Kidney glomerular epithelial cell (primary cell): ENCODE measurements around the gene KRT10.
A peak's percentile ranks its signal among the peaks of the same experiment; 100 is the strongest.
"Not testable (repeated sequence)": the region's sequence is repeated elsewhere in the genome, so short reads cannot be mapped to it uniquely, and the experiment has no call there.

Source experiments
- DNase-seq: peaks from one replicate; lab custom pipeline; 2025; lab: John Stamatoyannopoulos, UW

KRT10 gene

DNA sequence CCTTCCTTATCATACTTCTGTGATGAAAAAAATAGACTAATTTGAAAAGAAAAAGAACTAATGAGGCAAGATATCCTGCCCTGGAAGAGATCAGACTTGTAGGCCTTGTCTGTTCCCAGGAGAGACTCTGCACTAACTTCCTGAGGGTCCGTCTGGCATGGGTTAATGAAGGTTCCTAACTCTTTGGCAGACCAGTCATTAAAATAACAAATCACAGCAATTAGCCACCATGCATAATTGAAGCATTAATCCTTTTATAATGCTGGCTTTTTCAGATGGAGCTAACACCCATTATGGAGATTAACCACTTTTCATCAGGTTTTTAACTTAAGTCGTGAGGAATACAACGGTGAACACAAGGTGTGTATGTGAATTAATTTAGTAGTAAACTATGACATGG is 10.4 kb upstream of the KRT10 start:
- DNase-seq: no peak

DNA sequence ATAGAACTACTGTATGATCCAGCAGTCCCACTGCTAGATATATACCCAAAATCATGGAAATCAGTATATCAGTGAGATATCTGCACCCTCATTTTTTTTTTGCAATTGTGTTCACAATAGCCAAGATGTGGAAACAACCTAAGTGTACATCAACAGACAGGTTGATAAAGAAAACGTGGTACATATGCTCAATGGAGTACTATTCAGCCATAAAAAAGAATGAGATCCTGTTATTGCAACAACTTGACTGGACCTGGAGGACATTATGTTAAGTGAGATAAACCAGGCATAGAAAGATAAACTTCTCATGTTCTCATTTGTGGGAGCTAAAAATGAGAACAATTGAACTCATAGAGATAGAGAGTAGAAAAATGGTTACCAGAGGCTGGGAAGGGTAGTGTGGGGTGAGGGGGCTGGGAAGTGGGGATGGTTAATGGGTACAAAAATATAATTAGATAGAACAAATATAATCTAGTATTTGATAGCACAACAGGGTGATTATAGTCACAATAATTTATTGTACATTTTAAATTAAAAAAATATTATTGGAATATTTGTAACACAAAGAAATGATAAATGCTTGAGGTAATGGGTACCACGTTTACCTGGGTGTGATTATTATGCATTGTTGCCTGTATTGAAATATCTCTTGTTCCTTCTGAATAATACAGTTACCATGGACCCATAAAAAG is 7.8 kb upstream of the KRT10 start:
- no peak for DNase-seq

DNA sequence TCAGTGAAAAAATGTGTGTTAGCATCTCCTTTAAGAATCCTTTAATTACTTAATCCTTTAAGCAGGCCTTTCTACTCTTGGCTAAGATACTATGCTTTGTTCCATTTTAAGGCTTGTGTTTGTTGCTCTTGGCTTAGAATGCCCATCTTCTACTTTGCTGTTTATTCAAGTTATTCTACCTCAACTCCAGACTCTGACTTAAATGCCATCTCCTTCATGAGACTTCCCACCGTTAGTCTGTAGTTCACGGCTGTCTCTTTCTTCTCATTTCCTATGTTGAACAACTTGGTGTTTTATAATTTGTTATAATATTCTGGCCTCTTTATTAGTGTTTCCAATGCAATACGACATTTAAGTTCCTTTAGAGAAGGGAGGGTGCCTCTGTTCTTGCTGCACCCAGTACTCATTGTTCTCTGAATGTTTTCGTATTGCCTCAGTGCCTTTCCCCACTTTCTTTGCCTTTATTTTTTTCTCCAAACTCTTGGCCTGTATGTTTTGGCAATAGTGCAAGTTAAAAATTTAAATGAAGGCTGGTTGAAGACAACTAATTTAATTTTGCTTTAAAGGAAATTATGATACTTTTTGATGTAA is 6.1 kb upstream of the KRT10 start:
- no peak for DNase-seq

DNA sequence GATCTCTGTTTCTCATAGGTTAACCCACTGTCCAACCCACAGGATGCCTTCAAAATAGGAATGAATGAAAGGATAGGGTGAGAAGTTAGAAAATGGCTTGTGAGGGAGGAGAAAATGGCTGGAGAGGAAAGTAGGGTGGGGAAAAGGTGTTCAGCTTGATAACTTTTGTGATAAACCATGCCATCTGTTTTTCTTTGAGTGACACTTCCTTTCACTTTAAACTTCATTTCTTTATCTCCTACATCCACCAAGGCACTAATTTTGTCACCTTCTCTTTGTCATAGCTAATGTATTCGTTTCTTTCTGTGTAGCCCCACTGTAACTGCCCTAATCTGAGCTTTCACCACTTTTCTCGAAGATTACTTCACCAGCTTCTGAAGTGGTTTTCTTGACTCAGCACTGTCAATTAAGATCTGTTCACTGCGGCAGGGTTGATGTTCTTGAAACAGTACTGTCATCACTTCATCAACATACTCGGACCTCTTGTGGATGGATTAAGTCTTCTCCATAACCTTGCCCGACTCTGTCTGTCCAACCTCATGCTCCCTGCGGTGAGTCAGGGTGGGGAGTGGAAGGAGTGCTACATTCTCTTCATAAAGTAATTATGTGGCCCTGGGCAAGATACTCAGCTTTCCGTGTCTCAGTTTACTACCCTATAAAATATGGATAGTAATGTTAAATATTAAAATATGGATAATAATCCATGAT is 5.5 kb upstream of the KRT10 start:
- DNase-seq: no peak

DNA sequence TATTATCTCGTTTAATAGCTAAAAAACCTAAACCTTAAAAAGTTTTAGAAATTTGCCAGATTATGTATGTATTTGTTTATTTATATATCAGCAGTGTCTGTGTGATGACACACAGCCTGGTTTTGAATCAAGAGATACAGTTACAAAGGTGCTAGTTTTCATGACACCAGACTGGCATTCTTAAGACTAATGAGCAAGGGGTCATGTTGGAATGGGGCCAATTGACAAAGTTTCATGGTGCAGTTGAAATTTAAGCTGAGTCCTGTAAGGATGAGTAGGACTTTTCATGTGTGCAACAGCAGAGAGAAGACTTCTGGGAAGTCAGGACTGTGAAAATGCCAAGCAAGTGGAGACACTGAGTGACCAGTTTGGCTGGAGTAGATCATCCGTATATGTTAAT is 3.2 kb upstream of the KRT10 start:
- no peak for DNase-seq

DNA sequence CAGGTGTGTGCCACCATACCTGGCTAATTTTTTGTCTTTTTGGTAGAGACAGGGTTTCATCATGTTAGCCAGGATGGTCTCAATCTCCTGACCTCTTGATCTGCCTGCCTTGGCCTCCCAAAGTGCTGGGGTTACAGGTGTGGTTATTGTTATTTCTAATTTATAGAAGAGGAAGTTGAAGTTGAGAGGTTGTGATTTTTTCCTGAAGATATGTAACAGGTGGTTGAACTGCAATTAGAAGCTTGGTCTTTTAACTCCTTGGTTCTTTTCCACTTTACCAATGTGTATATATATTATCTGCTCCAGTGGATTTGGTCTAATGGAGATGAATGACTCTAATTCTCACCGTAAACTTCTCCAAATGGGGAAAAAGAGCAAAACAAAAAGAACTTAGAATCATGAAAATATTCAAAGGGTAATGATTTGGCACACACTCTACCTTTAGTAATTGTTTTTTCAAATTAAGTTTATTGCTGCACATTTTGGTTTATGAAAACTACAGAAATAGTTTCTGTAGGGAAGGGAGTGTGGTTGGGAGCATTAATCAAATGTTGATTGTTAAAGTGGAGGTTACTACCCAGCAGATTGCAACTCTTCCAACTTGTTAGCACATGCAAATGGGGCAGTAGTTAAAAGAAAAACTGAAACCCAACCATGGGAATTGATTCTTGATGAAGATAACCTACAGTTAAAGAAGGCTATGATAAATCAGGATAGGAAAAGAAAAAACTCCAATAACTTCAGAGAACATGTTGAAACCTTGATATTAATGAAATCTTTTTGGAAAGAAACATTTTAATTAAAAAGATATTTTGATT is 1.8 kb upstream of the KRT10 start:
- DNase-seq: no peak

DNA sequence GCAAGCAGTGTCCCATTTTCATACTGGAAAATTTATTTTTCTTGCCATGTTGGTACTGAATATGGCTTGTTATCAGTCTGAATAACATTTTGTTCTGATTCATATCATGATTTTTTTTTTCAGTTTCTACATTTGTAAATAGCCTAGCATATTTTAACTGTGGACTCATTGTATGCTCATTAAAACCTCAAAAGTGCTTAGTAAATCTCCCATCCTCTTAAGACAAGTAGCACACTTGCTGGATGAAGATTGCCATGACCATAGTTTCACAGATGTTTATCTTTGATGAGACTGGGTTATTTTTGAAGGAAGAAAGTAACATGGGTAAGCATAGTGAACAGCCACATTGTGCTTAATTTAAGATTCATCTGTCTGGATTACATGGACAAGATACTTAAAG is 878 bp downstream of the KRT10 start:
- no peak for DNase-seq

DNA sequence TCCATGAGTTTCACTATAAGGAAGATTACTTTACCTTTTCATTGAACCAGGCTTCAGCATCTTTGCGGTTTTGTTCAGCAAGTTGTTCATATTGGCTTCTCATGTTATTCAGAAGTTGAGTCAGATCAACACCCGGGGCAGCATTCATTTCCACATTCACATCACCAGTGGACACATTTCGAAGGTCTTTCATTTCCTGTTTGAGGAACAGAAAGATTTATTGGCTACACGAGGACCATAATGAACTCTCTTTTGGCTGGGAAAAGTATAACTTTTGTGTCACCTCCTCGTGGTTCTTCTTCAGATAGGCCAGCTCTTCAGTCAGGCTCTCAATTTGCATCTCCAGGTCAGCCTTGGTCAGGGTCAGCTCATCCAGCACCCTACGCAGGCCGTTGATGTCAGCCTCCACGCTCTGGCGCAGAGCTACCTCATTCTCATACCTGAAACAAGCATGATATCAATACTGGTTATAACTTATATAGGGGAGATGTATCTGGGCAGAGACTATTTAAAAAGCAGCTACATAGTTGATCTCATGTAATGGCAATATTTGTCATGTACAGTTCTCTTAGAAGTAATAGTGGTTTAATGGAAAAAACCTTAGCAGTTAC is 2.1 kb downstream of the KRT10 start:
- DNase-seq: no peak

DNA sequence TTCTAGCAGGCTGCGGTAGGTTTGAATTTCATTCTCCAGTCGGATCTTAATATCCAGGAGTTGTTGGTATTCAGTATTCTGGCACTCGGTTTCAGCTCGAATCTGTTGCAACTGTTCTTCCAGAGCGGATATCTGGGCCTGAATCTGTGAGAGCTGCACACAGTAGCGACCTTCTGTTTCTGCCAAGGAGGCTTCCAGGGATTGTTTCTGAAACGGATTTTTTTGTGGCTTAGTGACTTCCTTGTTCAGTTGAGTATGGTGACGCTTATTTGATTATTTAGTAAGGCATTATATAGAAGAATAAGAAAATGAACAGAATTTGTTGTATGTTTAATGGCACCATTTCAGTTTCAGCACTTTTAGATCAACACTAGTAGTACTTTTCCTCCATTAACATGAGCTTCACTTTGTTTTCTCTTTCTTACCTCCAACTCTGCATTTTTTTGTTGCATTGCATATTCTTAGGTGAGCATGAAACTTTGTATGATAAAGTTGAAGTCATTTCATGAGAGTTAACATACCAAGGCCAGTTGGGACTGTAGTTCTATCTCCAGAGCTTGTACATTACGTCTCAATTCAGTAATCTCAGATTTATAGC is 2.8 kb downstream of the KRT10 start:
- no peak for DNase-seq

DNA sequence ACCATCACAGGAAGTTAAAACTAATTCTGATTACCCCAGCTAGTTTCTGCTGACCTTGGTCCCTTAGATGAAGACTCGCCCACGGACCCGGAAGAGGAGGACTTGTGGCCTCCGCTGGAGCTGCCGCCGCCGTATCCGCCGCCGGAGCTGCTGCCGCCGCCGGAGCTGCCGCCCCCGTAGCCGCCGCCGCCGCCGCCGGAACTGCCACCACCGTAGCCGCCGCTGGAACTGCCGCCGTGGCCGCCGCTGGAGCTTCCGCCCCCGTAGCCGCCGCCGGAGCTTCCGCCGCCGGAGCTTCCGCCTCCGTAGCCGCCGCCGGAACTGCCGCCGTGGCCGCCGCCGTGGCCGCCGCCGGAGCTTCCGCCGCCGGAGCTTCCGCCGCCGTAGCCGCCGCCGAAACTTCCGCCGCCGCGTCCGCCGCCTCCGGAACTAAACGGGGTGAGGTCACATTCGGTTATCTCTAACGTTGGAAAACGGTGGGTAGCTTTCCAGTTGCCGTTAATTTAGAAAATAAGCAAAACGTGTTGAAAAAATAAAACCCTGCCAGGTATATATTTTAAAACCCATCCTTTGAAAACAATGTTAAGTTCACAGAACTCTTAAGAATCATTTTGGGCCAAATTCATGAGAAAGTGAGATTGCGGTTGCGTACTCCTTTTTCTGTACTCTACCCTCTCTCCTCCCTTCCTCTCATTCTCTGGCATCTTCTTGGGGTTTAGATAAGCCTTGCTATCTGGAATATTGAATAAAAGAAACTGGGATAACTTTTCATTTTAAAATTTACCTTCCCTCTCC is 3.5 kb downstream of the KRT10 start:
- peak; percentile 62 for DNase-seq

DNA sequence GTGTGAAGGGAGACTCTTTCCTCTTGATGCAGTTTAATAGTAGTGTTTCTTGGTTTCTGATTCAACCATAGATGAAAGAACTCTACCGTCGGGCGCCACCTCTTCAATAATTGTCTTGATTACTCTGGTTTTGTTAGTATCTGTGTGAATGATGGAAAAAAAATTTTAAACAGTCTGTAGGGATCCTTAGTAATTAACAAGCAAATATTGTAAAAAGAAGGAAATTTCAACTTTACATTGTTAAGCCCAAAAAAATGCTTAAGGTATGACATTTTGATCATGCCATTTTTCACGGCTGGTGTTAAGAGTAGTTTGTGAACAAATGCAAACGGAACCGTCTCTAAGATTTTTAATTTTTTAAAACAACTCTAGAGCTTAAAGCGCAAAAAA is 4.1 kb downstream of the KRT10 start:
- DNase-seq: no peak

DNA sequence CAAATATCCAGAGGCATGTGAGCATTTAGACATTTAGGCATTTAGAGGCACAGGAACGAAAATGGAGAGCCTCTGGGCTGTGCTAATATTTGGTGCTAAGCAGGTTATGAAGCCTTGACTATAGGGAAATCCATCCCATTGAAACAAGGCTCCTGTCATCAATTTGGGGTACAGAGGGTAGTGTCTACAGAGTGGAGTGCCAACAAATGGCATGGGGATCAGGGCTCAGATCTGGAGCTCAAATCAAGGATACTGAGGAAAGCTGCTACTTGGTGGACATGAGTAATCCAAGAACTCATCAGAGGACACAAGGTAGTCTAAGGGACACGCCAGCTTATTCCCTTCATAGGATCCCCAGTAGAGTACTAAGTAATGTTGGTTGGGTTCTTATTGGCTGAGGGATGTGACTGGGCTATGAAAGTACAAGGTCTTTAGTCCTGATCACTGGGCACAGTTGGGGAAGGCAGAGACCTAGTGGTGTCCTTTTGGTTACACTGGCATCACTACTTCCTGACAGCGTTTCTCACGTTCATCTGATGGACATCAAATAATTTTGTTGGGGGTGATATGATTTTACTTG is 5.2 kb downstream of the KRT10 start:
- DNase-seq: no peak

DNA sequence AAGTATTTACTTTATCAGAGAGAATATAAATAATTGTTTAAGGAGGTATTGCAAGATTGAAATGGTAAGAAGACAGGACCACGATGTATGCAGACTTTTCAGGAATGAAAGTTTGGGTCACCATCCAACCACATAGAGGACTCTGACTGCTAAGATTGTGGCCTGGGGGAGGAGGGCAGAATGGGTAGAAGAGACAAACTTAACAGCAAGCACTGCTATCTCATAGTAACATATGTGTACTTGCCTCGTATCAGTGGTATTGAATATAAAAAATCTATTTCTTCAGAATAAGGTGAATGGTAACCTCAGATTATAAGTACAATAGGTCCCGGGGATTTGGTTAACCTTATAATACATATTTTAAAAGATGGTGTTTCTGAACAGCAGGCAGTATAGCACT is 5.8 kb downstream of the KRT10 start:
- DNase-seq: no peak

DNA sequence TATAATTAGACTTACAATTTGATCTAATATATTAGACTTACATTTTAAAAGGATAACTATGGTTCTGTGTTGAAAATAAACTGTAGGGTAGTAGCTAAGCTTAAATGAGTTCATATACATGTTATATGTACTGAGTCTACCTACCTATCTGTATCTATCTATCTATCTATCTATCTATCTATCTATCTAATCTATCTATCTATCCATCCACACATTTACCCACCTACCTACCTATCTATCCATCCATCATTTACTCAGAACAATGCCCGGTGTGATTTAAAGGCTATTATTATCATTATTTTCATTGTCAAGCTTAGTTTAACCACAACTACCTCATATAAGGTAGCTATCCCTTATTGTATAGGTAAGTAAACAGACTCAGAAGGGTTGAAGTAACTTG is 7.0 kb downstream of the KRT10 start:
- DNase-seq: no peak

DNA sequence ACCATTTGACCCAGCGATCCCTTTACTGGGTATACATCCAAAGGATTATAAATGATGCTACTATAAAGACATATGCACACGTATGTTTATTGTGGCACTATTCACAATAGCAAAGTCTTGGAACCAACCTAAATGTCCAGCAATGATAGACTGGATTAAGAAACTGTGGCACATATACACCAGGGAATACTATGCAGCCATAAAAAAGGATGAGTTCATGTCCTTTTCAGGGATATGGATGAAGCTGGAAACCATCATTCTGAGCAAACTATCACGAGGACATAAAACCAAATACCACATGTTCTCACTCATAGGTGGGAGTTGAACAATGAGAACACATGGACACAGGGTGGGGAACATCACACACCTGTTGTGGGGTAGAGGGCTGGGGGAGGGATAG is 7.8 kb downstream of the KRT10 start:
- DNase-seq: not testable (repeated sequence)

DNA sequence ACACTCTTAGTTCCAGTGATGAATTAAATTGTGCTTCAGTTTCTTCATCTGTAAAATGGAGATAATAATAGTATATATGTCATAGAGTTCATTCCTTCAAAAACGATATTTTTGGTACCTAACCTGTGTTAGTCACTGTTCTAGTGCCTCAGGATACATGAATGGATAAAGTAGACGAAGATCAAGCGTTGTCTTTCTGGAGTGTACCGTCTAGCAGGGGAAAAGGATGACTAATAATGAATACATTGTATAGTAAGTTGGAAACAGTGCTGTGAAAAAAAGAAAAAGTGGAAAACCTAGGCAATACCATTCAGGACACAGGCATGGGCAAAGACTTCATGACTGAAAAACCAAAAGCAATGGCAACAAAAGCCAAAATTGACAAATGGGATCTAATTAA is 8.6 kb downstream of the KRT10 start:
- DNase-seq: no peak

DNA sequence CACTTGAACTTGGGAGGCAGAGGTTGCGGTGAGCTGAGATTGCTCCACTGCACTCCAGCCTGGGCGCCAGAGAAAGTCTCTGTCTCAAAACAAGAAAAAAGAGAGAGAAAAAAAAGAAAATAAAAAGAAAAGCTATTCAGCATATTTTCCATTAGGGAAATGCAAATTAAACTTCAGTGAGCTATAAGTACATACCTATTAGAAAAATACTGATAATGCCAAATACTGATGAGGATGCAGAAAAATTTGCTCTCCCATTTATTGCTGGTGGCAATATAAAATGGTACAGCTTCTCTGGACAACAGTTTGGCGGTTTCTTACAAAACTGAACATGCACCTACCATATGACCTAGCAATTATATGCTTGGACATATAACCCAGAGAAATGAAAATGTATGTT is 9.8 kb downstream of the KRT10 start:
- no peak for DNase-seq

DNA sequence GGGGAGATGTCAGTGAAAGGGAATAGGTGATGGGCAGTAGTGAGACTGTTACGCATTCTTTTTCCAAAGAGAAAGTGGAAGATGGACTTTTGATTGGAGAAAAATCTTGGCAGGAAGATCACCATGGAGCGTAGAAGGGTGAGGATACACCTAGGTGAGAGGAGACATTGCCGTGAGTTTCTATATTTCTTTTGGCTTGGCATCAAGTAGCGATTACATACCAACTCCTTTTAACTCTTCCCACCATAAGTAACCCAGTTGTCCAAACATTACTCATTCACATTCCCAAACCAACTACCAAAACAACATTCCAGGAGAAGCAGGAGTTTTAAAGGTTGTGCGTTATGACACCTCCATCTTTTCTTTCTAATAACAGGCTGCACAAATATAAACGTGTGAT is 11.9 kb downstream of the KRT10 start:
- DNase-seq: peak; percentile 99

DNA sequence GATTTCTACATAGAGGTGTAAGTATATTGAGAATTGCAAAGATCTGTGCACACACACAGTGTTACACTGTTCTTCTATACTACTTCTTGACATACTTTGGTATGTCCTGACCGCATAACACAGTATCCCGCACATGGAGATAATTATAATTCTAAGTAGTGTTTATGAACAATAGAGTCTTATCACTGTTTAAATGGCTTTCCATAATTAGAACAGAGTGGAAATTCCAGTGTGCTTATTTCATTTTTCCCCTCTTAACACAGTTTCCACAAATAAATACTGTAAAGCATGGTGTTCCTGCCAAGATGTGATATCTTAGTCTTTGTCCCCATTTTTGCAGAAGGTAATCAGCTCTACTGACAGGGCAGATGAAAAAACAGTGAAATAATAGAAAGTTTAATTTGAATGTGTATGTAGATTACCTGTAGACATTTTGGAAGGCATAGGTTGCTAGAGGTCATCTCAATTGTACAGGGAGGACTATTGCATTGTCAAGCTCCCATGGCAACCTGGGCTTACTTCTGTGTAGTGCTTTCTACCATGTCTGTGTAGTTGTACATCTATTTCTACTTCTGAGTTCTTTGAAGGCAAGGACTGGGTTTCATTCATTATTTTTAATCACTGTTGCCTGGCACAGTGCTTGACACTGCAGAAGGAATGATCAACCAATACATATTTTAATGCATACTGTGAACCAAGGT is 12.5 kb downstream of the KRT10 start:
- DNase-seq: no peak

DNA sequence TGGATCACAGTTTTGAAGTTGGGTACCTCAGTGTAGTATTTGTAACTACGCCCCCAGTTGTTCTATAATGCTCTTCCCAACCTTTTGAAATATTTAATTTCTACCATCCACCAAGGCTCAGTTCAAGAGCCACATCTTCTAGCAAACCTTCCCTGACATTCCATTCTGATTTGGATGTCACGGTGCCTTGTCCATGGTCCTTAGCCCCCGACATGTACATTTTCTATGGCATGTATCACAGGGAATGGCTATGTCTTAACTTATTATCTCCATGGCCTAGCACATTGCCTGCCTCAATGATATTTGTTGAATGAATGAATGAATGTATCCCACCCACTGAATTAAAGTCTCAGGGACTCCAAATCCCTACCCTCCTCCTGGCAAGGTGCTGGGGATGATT is 16.3 kb downstream of the KRT10 start:
- no peak for DNase-seq
